Measurements from ENCODE around the gene NDUFAF8. TPM values are rescaled to one million over a fixed set of nuclear protein-coding genes. Genes with fewer than 3 reads are reported as not detected.

NDUFAF8 gene
- total and polyA plus RNA-seq, 8 donors: 14.5 to 185 (median 43.4) TPM; not detected in 1

DNA sequence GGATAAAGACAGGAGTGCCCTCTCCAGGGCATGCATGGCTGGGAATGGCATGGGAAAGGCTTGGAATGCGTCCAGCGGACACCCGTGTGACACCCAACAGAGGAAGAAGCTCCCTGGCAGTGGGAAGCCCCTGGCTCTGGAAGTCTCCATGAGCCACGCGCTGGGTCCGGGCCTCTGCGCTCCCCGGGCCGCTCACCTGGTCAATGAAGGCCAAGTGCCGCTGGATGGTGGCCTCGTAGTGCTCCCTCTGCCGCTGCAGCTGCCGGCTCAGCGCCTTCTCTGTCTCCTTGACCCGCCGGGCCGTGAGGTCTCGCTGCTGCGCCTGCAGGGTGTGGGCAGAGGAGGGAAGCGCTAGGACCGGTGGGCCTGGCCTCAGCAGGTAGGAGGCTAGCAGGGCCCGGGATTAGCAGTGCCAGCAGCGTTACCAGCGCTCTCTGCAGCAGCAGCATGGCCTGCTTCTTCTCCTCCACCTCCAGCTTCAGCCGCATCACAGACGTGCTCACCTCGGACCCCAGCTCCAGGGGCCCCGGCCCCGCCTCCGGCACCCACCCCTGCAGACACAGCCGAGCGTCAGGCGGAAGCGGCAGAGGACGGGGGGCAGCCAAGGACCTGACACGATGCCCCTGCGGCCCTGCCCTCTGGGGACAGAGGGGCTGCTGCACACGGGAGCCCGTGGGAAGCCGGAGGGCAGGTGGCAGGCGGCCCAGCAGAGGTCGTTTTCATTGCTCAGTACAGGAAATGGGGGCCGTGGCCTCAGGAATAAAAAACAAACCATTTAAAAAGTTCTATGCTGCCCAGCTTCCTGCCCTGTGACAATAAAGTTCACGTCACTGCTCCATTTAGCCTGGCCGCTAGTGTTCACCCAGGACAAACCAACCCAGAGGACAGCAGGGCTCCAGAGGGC is 42.4 kb upstream of the NDUFAF8 start:
- H3K4me1 ChIP-seq: peaks cover 0 to 26% (median 12%) of the 10 kb centered on the region in 4 donors
- WGBS, 5 donors: 89 to 94% (median 89%) methylated on average over 27 to 45 of the region's 45 CpGs
- H3K27me3 ChIP-seq: no peaks in the 10 kb centered on the region
- peaks cover 0 to 77% (median 53%) of the 10 kb centered on the region in 4 donors for H3K36me3 ChIP-seq
- DNase-seq: no peak
- intact Hi-C loops (cut with DNase I; ENCODE audit: low total_unique reads): no loop called here
- TF ChIP-seq, protein P1, sequence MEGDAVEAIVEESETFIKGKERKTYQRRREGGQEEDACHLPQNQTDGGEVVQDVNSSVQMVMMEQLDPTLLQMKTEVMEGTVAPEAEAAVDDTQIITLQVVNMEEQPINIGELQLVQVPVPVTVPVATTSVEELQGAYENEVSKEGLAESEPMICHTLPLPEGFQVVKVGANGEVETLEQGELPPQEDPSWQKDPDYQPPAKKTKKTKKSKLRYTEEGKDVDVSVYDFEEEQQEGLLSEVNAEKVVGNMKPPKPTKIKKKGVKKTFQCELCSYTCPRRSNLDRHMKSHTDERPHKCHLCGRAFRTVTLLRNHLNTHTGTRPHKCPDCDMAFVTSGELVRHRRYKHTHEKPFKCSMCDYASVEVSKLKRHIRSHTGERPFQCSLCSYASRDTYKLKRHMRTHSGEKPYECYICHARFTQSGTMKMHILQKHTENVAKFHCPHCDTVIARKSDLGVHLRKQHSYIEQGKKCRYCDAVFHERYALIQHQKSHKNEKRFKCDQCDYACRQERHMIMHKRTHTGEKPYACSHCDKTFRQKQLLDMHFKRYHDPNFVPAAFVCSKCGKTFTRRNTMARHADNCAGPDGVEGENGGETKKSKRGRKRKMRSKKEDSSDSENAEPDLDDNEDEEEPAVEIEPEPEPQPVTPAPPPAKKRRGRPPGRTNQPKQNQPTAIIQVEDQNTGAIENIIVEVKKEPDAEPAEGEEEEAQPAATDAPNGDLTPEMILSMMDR (IDR thresholded peaks at IDR 0.05): no peak
- TF ChIP-seq POLR2AphosphoS5 (IDR thresholded peaks at IDR 0.05): no peak
- no peak for TF ChIP-seq POLR2A (IDR thresholded peaks at IDR 0.05)
- TF ChIP-seq EP300 (IDR thresholded peaks at IDR 0.05): no peak
- no peak overlapping the region for H3K4me3 ChIP-seq
- H3K27ac ChIP-seq: no peak overlapping the region
- H3K9me3 ChIP-seq: no peaks in the 10 kb centered on the region

DNA sequence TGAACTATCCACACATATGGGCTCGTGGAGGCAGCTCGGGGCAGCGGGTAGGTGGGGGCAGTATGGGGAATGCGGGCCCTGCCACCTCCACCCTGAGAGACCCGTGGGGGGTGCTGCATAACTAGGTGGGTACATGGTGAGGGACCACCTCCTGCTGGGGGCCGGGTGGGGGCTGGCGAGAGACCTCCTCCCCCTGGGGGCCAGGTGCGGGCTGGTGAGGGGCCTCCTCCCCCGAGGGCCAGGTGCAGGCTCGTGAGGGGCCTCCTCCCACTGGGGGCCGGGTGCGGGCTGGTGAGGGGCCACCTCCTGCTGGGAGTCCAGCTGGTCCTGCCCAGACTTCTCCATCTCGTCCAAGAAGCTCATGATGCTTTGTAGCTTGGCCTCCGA is 41.7 kb upstream of the NDUFAF8 start:
- Histone ChIP-seq H3K4me1 (peaks cover 0 to 26% (median 12%) of the 10 kb centered on the region in 4 donors), H3K27ac (no peak overlapping the region), H3K9me3 (no peaks in the 10 kb centered on the region), H3K36me3 (peaks cover 0 to 75% (median 50%) of the 10 kb centered on the region in 4 donors), H3K4me3 (no peak overlapping the region), H3K27me3 (no peaks in the 10 kb centered on the region)
- intact Hi-C loops (cut with DNase I; ENCODE audit: low total_unique reads): no loop called here
- no peak for DNase-seq
- no peak for TF ChIP-seq POLR2AphosphoS5 (IDR thresholded peaks at IDR 0.05)
- no peak for TF ChIP-seq EP300 (IDR thresholded peaks at IDR 0.05)
- TF ChIP-seq, protein P1 (IDR thresholded peaks at IDR 0.05): no peak
- TF ChIP-seq POLR2A (IDR thresholded peaks at IDR 0.05): no peak
- WGBS, 5 donors: 89 to 93% (median 93%) methylated on average over 6 to 14 of the region's 14 CpGs

DNA sequence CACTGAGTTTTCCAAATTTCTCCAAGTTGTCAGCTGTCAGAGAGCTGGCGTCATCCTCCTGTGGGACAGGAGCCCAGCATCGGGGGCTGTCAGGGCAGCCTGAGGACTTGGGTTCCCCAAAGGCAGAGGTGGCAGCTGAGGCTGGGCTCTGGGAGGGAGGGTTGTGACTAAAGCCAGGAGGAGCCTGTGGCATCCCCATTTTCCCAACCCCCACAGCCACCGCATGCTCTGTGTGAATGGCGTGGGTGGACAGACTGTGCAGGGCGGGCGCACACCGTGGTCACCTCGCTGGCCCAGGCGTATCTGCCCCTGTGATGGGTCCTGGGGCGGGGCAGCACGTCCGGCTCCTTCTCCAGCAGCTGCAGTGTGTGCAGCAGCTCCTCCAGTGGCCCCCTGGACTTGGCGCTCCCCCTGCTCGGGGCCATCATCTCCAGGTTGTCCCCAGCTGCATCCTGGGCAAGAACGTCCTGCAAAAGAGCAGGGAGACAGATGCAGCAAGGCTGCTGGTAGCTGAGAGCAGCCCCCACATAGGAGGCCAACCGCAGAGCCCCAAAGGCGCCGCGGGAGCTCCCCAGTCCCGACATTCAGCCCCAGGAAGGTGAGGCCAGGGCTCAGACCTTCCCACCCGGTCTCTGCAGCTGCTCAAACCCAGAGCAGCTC is 41.2 kb upstream of the NDUFAF8 start:
- no peak for TF ChIP-seq EP300 (IDR thresholded peaks at IDR 0.05)
- TF ChIP-seq, protein P1 (IDR thresholded peaks at IDR 0.05): no peak
- no peak for TF ChIP-seq POLR2A (IDR thresholded peaks at IDR 0.05)
- no peak for TF ChIP-seq POLR2AphosphoS5 (IDR thresholded peaks at IDR 0.05)

DNA sequence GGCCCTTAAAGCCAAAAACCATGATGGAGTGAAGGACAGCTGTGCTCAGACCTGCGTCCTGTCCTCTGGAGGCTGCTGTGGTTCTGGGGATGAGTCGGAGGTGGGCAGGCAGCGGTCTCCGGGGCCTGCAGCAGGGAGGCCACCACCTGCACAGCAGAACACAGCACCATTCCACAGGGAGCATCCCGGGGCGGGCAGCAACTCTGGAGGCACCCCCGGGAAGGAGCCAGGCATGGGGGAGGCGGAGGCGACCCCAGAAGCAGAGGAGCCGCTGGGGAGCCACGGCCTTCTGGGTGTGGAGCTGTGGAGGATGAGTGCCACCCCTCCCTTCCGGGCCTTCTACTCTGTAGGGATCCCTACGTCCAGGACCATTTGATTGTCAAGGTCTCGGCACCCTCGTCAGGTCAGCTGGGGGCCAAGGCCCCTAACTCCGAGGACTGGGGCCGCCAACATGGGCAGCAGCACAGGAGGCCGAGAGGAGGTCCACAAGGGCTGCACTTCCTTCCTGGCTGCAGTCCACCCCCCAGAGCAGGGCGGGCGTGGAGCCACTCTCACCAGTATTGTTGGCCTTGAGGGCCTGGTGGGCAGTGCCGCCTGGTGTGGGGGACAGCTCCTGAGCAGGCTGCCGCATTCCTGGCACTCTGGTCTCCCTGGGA is 40.2 kb upstream of the NDUFAF8 start:
- Histone ChIP-seq H3K36me3 (peaks cover 0 to 80% (median 59%) of the 10 kb centered on the region in 4 donors), H3K9me3 (no peaks in the 10 kb centered on the region), H3K4me1 (peaks cover 0 to 22% (median 12%) of the 10 kb centered on the region in 4 donors), H3K27me3 (no peaks in the 10 kb centered on the region), H3K4me3 (no peak overlapping the region), H3K27ac (no peak overlapping the region)
- intact Hi-C loops (cut with DNase I; ENCODE audit: low total_unique reads): no loop called here
- WGBS, 5 donors: 89 to 97% (median 92%) methylated on average over 12 to 22 of the region's 22 CpGs
- DNase-seq: no peak
- no peak for TF ChIP-seq POLR2AphosphoS5 (IDR thresholded peaks at IDR 0.05)
- TF ChIP-seq, protein P1 (IDR thresholded peaks at IDR 0.05): no peak
- no peak for TF ChIP-seq EP300 (IDR thresholded peaks at IDR 0.05)
- TF ChIP-seq POLR2A (IDR thresholded peaks at IDR 0.05): no peak

More for the DNA sequence above, 41.2 kb upstream of the NDUFAF8 start:
- Histone ChIP-seq H3K27me3 (no peaks in the 10 kb centered on the region), H3K4me1 (peaks cover 0 to 26% (median 12%) of the 10 kb centered on the region in 4 donors), H3K4me3 (no peak overlapping the region), H3K27ac (no peak overlapping the region), H3K36me3 (peaks cover 0 to 78% (median 52%) of the 10 kb centered on the region in 4 donors), H3K9me3 (no peaks in the 10 kb centered on the region)
- 89 to 100% (median 91%) methylated on average over 7 to 21 of the region's 21 CpGs for WGBS, 5 donors
- DNase-seq: no peak
- intact Hi-C loops (cut with DNase I; ENCODE audit: low total_unique reads): no loop called here
